ENCODE measurements around the gene TLN1.

DNA sequence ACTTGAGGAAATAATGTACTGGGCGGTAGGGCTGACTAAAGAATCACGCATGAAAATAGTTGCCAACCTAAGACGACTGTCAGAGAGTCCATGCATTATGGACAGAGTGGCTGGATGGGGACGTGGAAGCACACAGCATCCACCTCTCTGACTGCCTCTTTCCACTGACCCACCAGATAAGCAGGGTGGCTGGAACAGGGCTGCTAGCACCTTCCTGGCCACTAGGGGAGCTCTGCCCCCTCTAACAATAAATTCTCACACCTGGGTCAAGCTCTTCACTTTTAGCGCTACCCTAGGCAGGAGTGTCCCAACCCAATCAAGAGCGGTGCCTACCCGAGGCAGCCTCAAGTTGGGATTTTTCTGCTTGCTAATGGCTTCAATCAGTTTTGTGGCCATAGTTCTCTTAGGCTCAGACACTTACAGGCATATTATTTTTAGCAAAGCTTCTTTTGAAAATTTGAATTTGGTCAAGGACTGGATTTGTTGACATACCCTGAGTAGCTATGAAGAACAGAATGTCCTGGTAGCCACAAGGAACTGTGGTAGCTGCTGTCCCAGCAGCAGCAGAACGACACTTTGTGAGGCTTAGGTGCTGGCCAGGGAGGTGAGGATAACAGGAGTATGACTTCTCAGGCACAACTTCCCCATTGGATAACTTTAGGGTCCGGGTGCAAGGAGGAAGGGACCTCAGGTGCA, 35.3 kb downstream of the TLN1 start:
- TF ChIP-seq SIN3A (conservative IDR thresholded peaks at IDR 0.05 in 1 of 2, IDR thresholded peaks at IDR 0.05 in 1 of 2; ENCODE audit: low read depth in 1 of 2, low read length in 2 of 2): no peak
- no peak for TF ChIP-seq EP300 (IDR thresholded peaks at IDR 0.05; ENCODE audit: borderline replicate concordance in 1 of 2, low read depth in 2 of 2, low read length in 2 of 2)
- peak; percentile 85 to 97 (median 95) for TF ChIP-seq CTCF (IDR thresholded peaks at IDR 0.05; ENCODE audit: control extremely low read depth in 1 of 3, insufficient read depth in 1 of 3, low read depth in 1 of 3, low read length in 3 of 3)
- no peak for TF ChIP-seq NRF1 (IDR thresholded peaks at IDR 0.05; ENCODE audit: low read depth, low read length)
- no peak for TF ChIP-seq CTBP2 (IDR thresholded peaks at IDR 0.05; ENCODE audit: borderline replicate concordance, insufficient read depth, insufficient read length, low read length)
- TF ChIP-seq MAX (IDR thresholded peaks at IDR 0.05): no peak
- TF ChIP-seq, protein P1, sequence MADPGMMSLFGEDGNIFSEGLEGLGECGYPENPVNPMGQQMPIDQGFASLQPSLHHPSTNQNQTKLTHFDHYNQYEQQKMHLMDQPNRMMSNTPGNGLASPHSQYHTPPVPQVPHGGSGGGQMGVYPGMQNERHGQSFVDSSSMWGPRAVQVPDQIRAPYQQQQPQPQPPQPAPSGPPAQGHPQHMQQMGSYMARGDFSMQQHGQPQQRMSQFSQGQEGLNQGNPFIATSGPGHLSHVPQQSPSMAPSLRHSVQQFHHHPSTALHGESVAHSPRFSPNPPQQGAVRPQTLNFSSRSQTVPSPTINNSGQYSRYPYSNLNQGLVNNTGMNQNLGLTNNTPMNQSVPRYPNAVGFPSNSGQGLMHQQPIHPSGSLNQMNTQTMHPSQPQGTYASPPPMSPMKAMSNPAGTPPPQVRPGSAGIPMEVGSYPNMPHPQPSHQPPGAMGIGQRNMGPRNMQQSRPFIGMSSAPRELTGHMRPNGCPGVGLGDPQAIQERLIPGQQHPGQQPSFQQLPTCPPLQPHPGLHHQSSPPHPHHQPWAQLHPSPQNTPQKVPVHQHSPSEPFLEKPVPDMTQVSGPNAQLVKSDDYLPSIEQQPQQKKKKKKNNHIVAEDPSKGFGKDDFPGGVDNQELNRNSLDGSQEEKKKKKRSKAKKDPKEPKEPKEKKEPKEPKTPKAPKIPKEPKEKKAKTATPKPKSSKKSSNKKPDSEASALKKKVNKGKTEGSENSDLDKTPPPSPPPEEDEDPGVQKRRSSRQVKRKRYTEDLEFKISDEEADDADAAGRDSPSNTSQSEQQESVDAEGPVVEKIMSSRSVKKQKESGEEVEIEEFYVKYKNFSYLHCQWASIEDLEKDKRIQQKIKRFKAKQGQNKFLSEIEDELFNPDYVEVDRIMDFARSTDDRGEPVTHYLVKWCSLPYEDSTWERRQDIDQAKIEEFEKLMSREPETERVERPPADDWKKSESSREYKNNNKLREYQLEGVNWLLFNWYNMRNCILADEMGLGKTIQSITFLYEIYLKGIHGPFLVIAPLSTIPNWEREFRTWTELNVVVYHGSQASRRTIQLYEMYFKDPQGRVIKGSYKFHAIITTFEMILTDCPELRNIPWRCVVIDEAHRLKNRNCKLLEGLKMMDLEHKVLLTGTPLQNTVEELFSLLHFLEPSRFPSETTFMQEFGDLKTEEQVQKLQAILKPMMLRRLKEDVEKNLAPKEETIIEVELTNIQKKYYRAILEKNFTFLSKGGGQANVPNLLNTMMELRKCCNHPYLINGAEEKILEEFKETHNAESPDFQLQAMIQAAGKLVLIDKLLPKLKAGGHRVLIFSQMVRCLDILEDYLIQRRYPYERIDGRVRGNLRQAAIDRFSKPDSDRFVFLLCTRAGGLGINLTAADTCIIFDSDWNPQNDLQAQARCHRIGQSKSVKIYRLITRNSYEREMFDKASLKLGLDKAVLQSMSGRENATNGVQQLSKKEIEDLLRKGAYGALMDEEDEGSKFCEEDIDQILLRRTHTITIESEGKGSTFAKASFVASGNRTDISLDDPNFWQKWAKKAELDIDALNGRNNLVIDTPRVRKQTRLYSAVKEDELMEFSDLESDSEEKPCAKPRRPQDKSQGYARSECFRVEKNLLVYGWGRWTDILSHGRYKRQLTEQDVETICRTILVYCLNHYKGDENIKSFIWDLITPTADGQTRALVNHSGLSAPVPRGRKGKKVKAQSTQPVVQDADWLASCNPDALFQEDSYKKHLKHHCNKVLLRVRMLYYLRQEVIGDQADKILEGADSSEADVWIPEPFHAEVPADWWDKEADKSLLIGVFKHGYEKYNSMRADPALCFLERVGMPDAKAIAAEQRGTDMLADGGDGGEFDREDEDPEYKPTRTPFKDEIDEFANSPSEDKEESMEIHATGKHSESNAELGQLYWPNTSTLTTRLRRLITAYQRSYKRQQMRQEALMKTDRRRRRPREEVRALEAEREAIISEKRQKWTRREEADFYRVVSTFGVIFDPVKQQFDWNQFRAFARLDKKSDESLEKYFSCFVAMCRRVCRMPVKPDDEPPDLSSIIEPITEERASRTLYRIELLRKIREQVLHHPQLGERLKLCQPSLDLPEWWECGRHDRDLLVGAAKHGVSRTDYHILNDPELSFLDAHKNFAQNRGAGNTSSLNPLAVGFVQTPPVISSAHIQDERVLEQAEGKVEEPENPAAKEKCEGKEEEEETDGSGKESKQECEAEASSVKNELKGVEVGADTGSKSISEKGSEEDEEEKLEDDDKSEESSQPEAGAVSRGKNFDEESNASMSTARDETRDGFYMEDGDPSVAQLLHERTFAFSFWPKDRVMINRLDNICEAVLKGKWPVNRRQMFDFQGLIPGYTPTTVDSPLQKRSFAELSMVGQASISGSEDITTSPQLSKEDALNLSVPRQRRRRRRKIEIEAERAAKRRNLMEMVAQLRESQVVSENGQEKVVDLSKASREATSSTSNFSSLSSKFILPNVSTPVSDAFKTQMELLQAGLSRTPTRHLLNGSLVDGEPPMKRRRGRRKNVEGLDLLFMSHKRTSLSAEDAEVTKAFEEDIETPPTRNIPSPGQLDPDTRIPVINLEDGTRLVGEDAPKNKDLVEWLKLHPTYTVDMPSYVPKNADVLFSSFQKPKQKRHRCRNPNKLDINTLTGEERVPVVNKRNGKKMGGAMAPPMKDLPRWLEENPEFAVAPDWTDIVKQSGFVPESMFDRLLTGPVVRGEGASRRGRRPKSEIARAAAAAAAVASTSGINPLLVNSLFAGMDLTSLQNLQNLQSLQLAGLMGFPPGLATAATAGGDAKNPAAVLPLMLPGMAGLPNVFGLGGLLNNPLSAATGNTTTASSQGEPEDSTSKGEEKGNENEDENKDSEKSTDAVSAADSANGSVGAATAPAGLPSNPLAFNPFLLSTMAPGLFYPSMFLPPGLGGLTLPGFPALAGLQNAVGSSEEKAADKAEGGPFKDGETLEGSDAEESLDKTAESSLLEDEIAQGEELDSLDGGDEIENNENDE (IDR thresholded peaks at IDR 0.05; ENCODE audit: insufficient replicate concordance, low read length): no peak
- no peak for TF ChIP-seq BCL11A (IDR thresholded peaks at IDR 0.05; ENCODE audit: low read depth in 2 of 2, low read length in 2 of 2)
- TF ChIP-seq POLR2AphosphoS5 (IDR thresholded peaks at IDR 0.05; ENCODE audit: low read depth, low read length): no peak
